ENCODE results near the gene SYNPR. TPM values are rescaled to one million over a fixed set of nuclear protein-coding genes. Genes with fewer than 3 reads are reported as not detected.

The SYNPR gene
- total RNA-seq, 1 experiment from 2014 or later: not detected

- Mint-ChIP-seq H3K4me3 (ENCODE audit: unreplicated experiment) (no peak overlapping the region), H3K27me3 (ENCODE audit: insufficient read depth, unreplicated experiment) (peaks cover 11% of the 10 kb centered on the region), H3K9me3 (ENCODE audit: unreplicated experiment) (no peaks in the 10 kb centered on the region), H3K4me1 (ENCODE audit: low read depth, unreplicated experiment) (no peaks in the 10 kb centered on the region), H3K27ac (ENCODE audit: unreplicated experiment) (no peak overlapping the region), H3K36me3 (ENCODE audit: insufficient read depth, unreplicated experiment) (no peaks in the 10 kb centered on the region)
- no peaks in the 10 kb centered on the region for H3K9me3 ChIP-seq
- H3K27me3 ChIP-seq (replicated peaks; ENCODE audit: control insufficient read depth, insufficient read depth, low read length): no peaks in the 10 kb centered on the region
- H3K4me3 ChIP-seq (ENCODE audit: low read depth, low read length): no peak overlapping the region
- TF ChIP-seq CTCF (IDR thresholded peaks at IDR 0.05; ENCODE audit: insufficient read depth in 1 of 2, low read depth in 1 of 2, low read length in 1 of 2, severe bottlenecking in 1 of 2, unreplicated experiment in 1 of 2): no peak
- intact Hi-C loops (cut with micrococcal nuclease; ENCODE audit: unreplicated experiment): no loop called here
- H3K4me1 ChIP-seq: no peaks in the 10 kb centered on the region
- H3K36me3 ChIP-seq (ENCODE audit: control insufficient read depth, insufficient read depth, low read length): no peaks in the 10 kb centered on the region
- no peak for DNase-seq
- BruUV-seq (replicated peaks): no TSS peak
- POLR2A ChIA-PET: interaction anchor here (0.5 kb wide), 1 partner anchor 108 kb away, joined by 3 read pairs; no protein-coding TSS in a partner anchor
- CTCF ChIA-PET: no interaction called here
These were observed 12.6 kb downstream of the SYNPR start for GRCh38 chr3:63290686-63291085.

GRCh38 chr3:63294332-63294731 is 16.2 kb downstream of the SYNPR start:
- no peak overlapping the region for H3K4me3 ChIP-seq (ENCODE audit: low read depth, low read length)
- ChIA-PET CTCF (no interaction called here), POLR2A (no interaction called here)
- Mint-ChIP-seq H3K9me3 (ENCODE audit: unreplicated experiment) (no peaks in the 10 kb centered on the region), H3K36me3 (ENCODE audit: insufficient read depth, unreplicated experiment) (no peaks in the 10 kb centered on the region), H3K27ac (ENCODE audit: unreplicated experiment) (no peak overlapping the region), H3K4me3 (ENCODE audit: unreplicated experiment) (no peak overlapping the region), H3K4me1 (ENCODE audit: low read depth, unreplicated experiment) (no peaks in the 10 kb centered on the region), H3K27me3 (ENCODE audit: insufficient read depth, unreplicated experiment) (peaks cover 5% of the 10 kb centered on the region)
- H3K4me1 ChIP-seq: no peaks in the 10 kb centered on the region
- H3K27me3 ChIP-seq (replicated peaks; ENCODE audit: control insufficient read depth, insufficient read depth, low read length): no peaks in the 10 kb centered on the region
- TF ChIP-seq CTCF (IDR thresholded peaks at IDR 0.05; ENCODE audit: insufficient read depth in 1 of 2, low read depth in 1 of 2, low read length in 1 of 2, severe bottlenecking in 1 of 2, unreplicated experiment in 1 of 2): no peak
- H3K9me3 ChIP-seq: no peaks in the 10 kb centered on the region
- intact Hi-C loops (cut with micrococcal nuclease; ENCODE audit: unreplicated experiment): no loop called here
- H3K36me3 ChIP-seq (ENCODE audit: control insufficient read depth, insufficient read depth, low read length): no peaks in the 10 kb centered on the region
- no peak for DNase-seq
- BruUV-seq (replicated peaks): no TSS peak

- Histone ChIP-seq H3K4me1 (no peaks in the 10 kb centered on the region), H3K27me3 (replicated peaks; ENCODE audit: control insufficient read depth, insufficient read depth, low read length) (no peaks in the 10 kb centered on the region), H3K4me3 (ENCODE audit: low read depth, low read length) (no peak overlapping the region), H3K9me3 (no peaks in the 10 kb centered on the region), H3K36me3 (ENCODE audit: control insufficient read depth, insufficient read depth, low read length) (no peaks in the 10 kb centered on the region)
- intact Hi-C loops (cut with micrococcal nuclease; ENCODE audit: unreplicated experiment): no loop called here
- Mint-ChIP-seq H3K27ac (ENCODE audit: unreplicated experiment) (no peak overlapping the region), H3K4me3 (ENCODE audit: unreplicated experiment) (no peak overlapping the region), H3K27me3 (ENCODE audit: insufficient read depth, unreplicated experiment) (peaks cover 5% of the 10 kb centered on the region), H3K4me1 (ENCODE audit: low read depth, unreplicated experiment) (no peaks in the 10 kb centered on the region), H3K9me3 (ENCODE audit: unreplicated experiment) (no peaks in the 10 kb centered on the region), H3K36me3 (ENCODE audit: insufficient read depth, unreplicated experiment) (no peaks in the 10 kb centered on the region)
- no TSS peak for BruUV-seq (replicated peaks)
- ChIA-PET POLR2A (no interaction called here), CTCF (no interaction called here)
- no peak for TF ChIP-seq CTCF (IDR thresholded peaks at IDR 0.05; ENCODE audit: insufficient read depth in 1 of 2, low read depth in 1 of 2, low read length in 1 of 2, severe bottlenecking in 1 of 2, unreplicated experiment in 1 of 2)
- no peak for DNase-seq
These were observed 17.2 kb downstream of the SYNPR start for GRCh38 chr3:63295356-63295755.
